Bronchial epithelial cell (primary cell): ENCODE data around the gene CEP78. TPM values are rescaled to one million over a fixed set of nuclear protein-coding genes. Genes with fewer than 3 reads are reported as not detected.

Experiments used
- DNase-seq: peaks from one replicate; pipeline ENCODE4 v3.0.0-alpha.2; 2010; ENCODE audit warnings: low read depth
- FAIRE-seq: peaks from 2 replicates; lab custom pipeline; 2011; peaks lifted over from hg19 to GRCh38; lab: Jason Lieb, UNC
- H3K27me3 ChIP-seq: 2 replicates; pipeline ENCODE4 v1.5.1; 2011; ENCODE audit warnings: low read length; ENCODE audit not compliant: control insufficient read depth, insufficient read depth
- H3K36me3 ChIP-seq: 2 replicates; pipeline ENCODE4 v1.5.1; 2011; ENCODE audit warnings: low read length; ENCODE audit not compliant: control insufficient read depth, insufficient read depth
- H3K4me3 ChIP-seq: 2 replicates; pipeline ENCODE4 v1.5.1; 2011; ENCODE audit warnings: mild to moderate bottlenecking, low read depth, low read length, control low read depth
- total RNA-seq: library from RNA; depleted of rRNA; stranded (reverse); fragments of >200 nt; gene quantifications from 2 replicates; pipeline ENCODE4 v1.2.1, GENCODE V29; 2014
- TF ChIP-seq, protein P1 (sequence below): IDR thresholded peaks from 2 replicates; pipeline ENCODE4 v1.5.1; 2011; ENCODE audit warnings: mild to moderate bottlenecking, moderate library complexity, low read length, control low read depth, inconsistent platforms; ENCODE audit not compliant: insufficient read depth, severe bottlenecking

The CEP78 gene
- total RNA-seq, 1 donor from 2014 or later = 7.4 TPM

DNA sequence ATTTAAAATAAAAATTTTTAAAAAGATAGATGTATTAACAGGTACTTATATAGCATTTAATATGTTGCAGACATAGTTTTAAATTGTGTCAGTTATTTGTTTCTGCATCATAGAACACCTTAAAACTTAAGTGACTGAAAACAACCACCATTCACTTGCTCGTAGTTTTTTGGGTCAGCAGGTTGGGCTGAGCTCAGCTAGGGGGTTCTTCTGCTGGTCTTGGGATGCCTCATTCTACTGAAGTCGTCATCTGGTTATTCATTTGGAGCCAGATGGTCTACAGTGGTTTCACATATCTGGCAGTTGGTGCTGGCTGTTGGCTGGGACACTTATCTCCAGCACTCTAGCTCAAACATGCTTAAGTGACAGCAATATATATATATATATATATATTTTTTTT, 90.7 kb downstream of the CEP78 start:
- FAIRE-seq (no peak), DNase-seq (no peak)
- H3K4me3 ChIP-seq = no peak overlapping the region
- H3K36me3 ChIP-seq = peaks cover 25% of the 10 kb centered on the region
- H3K27me3 ChIP-seq = no peaks in the 10 kb centered on the region
- TF ChIP-seq, protein P1, sequence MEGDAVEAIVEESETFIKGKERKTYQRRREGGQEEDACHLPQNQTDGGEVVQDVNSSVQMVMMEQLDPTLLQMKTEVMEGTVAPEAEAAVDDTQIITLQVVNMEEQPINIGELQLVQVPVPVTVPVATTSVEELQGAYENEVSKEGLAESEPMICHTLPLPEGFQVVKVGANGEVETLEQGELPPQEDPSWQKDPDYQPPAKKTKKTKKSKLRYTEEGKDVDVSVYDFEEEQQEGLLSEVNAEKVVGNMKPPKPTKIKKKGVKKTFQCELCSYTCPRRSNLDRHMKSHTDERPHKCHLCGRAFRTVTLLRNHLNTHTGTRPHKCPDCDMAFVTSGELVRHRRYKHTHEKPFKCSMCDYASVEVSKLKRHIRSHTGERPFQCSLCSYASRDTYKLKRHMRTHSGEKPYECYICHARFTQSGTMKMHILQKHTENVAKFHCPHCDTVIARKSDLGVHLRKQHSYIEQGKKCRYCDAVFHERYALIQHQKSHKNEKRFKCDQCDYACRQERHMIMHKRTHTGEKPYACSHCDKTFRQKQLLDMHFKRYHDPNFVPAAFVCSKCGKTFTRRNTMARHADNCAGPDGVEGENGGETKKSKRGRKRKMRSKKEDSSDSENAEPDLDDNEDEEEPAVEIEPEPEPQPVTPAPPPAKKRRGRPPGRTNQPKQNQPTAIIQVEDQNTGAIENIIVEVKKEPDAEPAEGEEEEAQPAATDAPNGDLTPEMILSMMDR = no peak

Other genes starting within 250 kb of the CEP78 start
- 20.2 and 21.3 TPM in 2 replicates for gene GNAQ, start 204.3 kb upstream of the CEP78 start, total RNA-seq
- 142 and 241 TPM in 2 replicates for gene PSAT1, start 61.0 kb downstream of the CEP78 start, total RNA-seq